ENCODE results near the gene SLC35G6. TPM values are rescaled to one million over a fixed set of nuclear protein-coding genes. Genes with fewer than 3 reads are reported as not detected.

Gene SLC35G6
- total RNA-seq, 1 donor from 2014 or later: not detected

DNA sequence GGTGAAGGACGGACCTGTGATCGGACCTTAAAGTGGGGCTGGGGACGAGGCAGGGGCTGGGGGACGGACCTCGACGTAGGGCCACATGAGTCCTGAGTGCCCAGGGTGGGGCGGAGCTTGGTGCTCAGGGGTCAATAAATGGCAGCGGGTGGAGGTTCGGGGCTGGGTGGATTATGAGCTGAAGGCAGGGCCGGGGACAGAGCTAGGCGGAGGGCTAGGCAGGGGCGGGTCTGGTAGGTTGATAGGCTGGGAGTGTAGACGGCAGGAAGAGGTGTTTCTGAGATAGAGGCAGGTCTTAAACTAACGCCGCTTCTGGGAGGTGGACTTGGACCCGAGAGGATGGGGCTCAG is 35.7 kb upstream of the SLC35G6 start:
- H3K27ac Mint-ChIP-seq (ENCODE audit: unreplicated experiment): no peak overlapping the region
- H3K27me3 Mint-ChIP-seq (ENCODE audit: low read depth): peaks cover 10% of the 10 kb centered on the region
- peaks cover 36% of the 10 kb centered on the region for H3K4me1 Mint-ChIP-seq (ENCODE audit: low read depth)
- H3K36me3 Mint-ChIP-seq (ENCODE audit: low read depth): peaks cover 3% of the 10 kb centered on the region
- peak overlapping the region; percentile 69 for H3K4me3 Mint-ChIP-seq (ENCODE audit: unreplicated experiment)
- TF ChIP-seq, protein P1, sequence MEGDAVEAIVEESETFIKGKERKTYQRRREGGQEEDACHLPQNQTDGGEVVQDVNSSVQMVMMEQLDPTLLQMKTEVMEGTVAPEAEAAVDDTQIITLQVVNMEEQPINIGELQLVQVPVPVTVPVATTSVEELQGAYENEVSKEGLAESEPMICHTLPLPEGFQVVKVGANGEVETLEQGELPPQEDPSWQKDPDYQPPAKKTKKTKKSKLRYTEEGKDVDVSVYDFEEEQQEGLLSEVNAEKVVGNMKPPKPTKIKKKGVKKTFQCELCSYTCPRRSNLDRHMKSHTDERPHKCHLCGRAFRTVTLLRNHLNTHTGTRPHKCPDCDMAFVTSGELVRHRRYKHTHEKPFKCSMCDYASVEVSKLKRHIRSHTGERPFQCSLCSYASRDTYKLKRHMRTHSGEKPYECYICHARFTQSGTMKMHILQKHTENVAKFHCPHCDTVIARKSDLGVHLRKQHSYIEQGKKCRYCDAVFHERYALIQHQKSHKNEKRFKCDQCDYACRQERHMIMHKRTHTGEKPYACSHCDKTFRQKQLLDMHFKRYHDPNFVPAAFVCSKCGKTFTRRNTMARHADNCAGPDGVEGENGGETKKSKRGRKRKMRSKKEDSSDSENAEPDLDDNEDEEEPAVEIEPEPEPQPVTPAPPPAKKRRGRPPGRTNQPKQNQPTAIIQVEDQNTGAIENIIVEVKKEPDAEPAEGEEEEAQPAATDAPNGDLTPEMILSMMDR (IDR thresholded peaks at IDR 0.05): no peak
- no peak for DNase-seq (ENCODE audit: low spot score)
- no peaks in the 10 kb centered on the region for H3K9me3 Mint-ChIP-seq (ENCODE audit: low read depth)

DNA sequence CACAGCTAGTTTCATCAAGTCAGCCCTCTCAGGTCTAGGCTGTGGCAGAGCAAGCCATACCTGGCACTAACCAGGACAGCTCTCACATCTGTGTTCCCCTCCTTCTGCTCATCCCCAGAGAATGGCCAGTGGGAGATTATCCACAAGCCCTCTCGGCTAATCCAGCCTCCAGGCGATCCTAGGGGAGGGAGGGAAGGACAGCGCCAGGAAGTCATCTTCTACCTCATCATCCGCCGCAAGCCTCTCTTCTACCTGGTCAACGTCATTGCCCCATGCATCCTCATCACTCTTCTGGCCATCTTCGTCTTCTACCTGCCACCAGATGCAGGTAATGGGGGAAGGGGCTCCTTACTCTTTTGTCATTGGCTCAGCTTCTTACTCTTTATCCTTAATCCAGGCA is 32.8 kb upstream of the SLC35G6 start:
- TF ChIP-seq, protein P1 (IDR thresholded peaks at IDR 0.05): no peak
- H3K4me3 Mint-ChIP-seq (ENCODE audit: unreplicated experiment): no peak overlapping the region
- no peak for DNase-seq (ENCODE audit: low spot score)
- peaks cover 31% of the 10 kb centered on the region for H3K4me1 Mint-ChIP-seq (ENCODE audit: low read depth)
- H3K9me3 Mint-ChIP-seq (ENCODE audit: low read depth): no peaks in the 10 kb centered on the region
- H3K27ac Mint-ChIP-seq (ENCODE audit: unreplicated experiment): no peak overlapping the region
- H3K36me3 Mint-ChIP-seq (ENCODE audit: low read depth): peaks cover 3% of the 10 kb centered on the region
- peaks cover 10% of the 10 kb centered on the region for H3K27me3 Mint-ChIP-seq (ENCODE audit: low read depth)

DNA sequence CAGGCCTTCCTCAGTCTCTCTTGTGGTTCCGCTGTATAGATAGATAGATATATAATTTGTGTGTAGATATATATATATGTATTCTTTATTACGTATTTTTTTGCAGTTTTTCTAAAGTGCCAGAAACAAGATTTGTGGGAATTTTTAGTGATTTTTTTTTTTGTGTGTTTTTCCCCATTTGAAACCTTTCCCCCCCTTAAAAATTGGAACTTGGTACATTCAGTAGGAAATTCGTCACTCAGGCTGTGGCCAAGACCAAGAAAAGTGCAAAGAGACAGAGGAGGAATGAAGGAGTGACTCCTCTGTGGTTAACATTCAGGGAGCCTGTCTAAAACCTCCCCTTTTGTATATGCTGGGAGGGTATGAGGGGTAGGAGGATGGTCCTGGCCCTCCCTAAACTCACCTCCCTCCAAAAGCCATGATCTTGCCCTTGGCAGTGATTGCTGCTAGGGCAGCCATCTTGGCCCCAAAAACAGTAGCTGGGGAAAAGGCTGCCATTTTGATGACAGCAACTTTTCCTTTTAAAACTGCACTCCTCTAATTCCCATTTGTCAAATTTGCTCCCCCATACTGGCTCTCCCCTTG is 21.2 kb upstream of the SLC35G6 start:
- H3K4me3 Mint-ChIP-seq (ENCODE audit: unreplicated experiment): no peak overlapping the region

GRCh38 chr17:7460850-7461660 is 20.2 kb upstream of the SLC35G6 start:
- Mint-ChIP-seq H3K36me3 (ENCODE audit: low read depth) (peaks cover 8% of the 10 kb centered on the region), H3K27me3 (ENCODE audit: low read depth) (no peaks in the 10 kb centered on the region), H3K4me3 (ENCODE audit: unreplicated experiment) (no peak overlapping the region), H3K27ac (ENCODE audit: unreplicated experiment) (no peak overlapping the region), H3K4me1 (ENCODE audit: low read depth) (peaks cover 14% of the 10 kb centered on the region), H3K9me3 (ENCODE audit: low read depth) (no peaks in the 10 kb centered on the region)
- no peak for DNase-seq (ENCODE audit: low spot score)
- TF ChIP-seq, protein P1 (IDR thresholded peaks at IDR 0.05): no peak

More for the DNA sequence above, 21.2 kb upstream of the SLC35G6 start:
- Mint-ChIP-seq H3K27me3 (ENCODE audit: low read depth) (no peaks in the 10 kb centered on the region), H3K36me3 (ENCODE audit: low read depth) (peaks cover 6% of the 10 kb centered on the region), H3K27ac (ENCODE audit: unreplicated experiment) (peak overlapping the region; percentile 52), H3K9me3 (ENCODE audit: low read depth) (no peaks in the 10 kb centered on the region), H3K4me1 (ENCODE audit: low read depth) (peaks cover 19% of the 10 kb centered on the region)
- TF ChIP-seq, protein P1 (IDR thresholded peaks at IDR 0.05): no peak
- DNase-seq (ENCODE audit: low spot score): no peak

DNA sequence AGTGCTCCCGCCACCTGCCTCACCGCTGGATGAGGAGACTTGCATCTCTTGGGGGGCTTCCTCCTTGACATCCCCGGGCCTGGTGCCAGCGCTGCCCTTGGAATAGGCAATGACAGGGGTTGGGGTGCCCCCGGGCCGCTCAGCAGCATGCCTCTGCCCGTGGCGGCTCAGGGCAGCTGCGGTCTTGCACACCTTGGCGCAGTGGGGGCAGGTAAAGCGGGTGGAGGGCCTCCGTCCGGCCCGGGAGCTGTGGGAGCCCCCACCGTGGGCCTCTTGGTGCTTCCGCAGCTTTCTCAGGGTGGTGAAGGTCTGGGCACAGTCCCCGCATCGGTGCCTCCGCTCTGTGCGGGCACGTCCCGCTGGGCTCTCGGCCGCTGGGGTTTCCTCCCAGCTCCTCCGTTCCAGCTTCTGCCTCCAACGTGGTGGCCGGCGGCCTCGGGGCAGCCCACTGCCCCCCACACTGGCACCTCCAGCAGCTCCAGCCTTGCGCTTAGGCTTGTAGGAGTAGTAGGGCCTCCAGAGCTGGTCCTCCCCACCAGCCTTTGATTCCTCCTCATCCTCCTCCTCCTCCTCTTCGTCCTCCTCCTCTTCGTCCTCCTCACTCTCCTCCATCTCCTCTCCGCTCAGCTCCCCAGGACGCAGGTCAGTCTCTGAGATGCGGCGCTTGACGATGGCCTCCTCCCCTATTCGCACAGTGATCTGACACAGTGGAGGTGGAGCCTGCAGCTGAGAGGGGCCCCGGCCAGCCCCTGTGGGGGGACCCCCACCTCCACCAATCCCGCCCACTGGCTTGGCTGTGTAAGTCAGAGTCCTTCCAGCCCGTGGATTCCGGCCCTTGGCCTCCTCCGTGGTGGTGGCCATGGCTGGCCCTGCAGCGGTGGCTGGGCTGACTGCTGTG is 18.5 kb upstream of the SLC35G6 start:
- Mint-ChIP-seq H3K9me3 (ENCODE audit: low read depth) (no peaks in the 10 kb centered on the region), H3K27ac (ENCODE audit: unreplicated experiment) (no peak overlapping the region), H3K36me3 (ENCODE audit: low read depth) (peaks cover 10% of the 10 kb centered on the region), H3K4me1 (ENCODE audit: low read depth) (peaks cover 11% of the 10 kb centered on the region), H3K27me3 (ENCODE audit: low read depth) (no peaks in the 10 kb centered on the region), H3K4me3 (ENCODE audit: unreplicated experiment) (no peak overlapping the region)
- no peak for DNase-seq (ENCODE audit: low spot score)
- TF ChIP-seq, protein P1 (IDR thresholded peaks at IDR 0.05): no peak

Data from chondrocyte (in vitro differentiated cells).